ENCODE measurements around the gene PHF12.

- TF ChIP-seq ZNF384 (IDR thresholded peaks at IDR 0.05) (no peak), NFRKB (IDR thresholded peaks at IDR 0.05) (no peak), CTBP1 (IDR thresholded peaks at IDR 0.05; ENCODE audit: borderline replicate concordance) (no peak), ARNT (IDR thresholded peaks at IDR 0.05) (no peak), FOXK2 (IDR thresholded peaks at IDR 0.05) (no peak), BHLHE40 (IDR thresholded peaks at IDR 0.05; ENCODE audit: borderline replicate concordance) (no peak), ELF4 (IDR thresholded peaks at IDR 0.05) (no peak)
Observed at GRCh38 chr17:29000973-29001372, 49.7 kb upstream of the PHF12 start.
